ENCODE measurements around the gene IFIT5.
"Not testable (repeated sequence)": the region's sequence is repeated elsewhere in the genome, so short reads cannot be mapped to it uniquely, and the experiment has no call there.

Gene IFIT5

DNA sequence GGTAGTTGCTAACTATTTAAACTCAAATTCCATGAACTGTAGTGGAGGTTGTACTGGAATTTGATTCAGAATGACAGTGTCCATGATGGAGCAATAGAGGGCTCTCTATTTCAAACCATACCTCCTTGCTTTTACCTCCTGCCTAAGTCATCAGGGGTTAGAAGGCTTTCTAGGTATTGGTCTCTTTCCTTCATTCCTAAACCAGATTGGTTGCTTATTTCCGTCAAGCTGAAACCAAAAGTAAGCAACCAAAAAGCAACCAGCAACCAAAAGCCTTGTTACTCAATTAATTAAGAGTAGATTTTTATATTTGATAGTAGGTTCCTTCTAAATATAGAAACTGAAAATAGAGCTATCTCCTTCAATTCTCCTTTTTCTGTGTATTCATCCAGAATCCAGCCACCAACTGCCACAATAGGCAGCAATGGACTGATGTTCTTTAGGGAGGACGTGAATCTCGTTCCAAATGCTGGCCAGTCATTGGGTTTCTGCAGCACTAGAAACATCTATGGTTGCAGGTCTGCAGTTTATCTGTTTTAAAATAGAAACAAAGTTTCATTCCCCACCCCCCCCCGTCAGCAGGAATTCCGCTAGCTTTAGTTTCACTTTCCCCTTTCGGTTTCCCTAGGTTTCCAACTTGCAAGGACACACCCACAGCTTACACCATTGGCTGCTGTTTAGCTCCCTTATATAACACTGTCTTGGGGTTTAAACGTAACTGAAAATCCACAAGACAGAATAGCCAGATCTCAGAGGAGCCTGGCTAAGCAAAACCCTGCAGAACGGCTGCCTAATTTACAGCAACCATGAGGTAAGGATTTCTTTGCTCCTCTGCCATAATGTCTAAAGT is 22.2 kb upstream of the IFIT5 start, which contains the start of gene IFIT1:
Gene IFIT1 (plus strand): TSS at position 717 of the 850 bp plus-strand sequence. CDS start 90 bp downstream, at position 807.
- in situ Hi-C loops (cut with MboI; ENCODE audit: low sequenced_read_pairs), result no loop called here

GRCh38 chr10:89392974-89393373 is 21.4 kb upstream of the IFIT5 start:
- in situ Hi-C loops (cut with MboI; ENCODE audit: low sequenced_read_pairs), result no loop called here

- in situ Hi-C loops (cut with MboI; ENCODE audit: low sequenced_read_pairs), result no loop called here
Measured at GRCh38 chr10:89393898-89394297, 20.5 kb upstream of the IFIT5 start.

- in situ Hi-C loops (cut with MboI; ENCODE audit: low sequenced_read_pairs), result no loop called here
Measured at GRCh38 chr10:89395141-89395540, 19.2 kb upstream of the IFIT5 start.

GRCh38 chr10:89398003-89398749 is 16.2 kb upstream of the IFIT5 start:
- in situ Hi-C loops (cut with MboI; ENCODE audit: low sequenced_read_pairs), result no loop called here

DNA sequence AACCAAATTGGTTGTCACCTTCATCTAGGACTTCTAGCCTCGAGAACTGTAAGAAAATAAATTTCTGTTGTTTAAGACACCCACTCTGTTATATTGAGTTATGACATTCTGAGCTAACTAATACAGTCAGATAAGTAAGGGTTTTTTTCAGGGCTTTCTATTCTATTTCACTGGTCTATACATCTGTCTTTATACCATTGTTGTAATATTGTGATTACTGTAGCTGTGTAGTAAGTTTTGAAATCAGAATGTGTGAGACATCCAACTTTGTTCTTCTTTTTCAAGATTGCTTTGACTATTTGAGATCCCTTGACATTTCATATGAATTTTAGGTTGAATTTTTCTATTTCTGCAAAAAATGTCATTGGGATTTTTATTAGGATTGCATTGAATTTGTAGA is 14.4 kb upstream of the IFIT5 start:
- in situ Hi-C loops (cut with MboI; ENCODE audit: low sequenced_read_pairs), result no loop called here

DNA sequence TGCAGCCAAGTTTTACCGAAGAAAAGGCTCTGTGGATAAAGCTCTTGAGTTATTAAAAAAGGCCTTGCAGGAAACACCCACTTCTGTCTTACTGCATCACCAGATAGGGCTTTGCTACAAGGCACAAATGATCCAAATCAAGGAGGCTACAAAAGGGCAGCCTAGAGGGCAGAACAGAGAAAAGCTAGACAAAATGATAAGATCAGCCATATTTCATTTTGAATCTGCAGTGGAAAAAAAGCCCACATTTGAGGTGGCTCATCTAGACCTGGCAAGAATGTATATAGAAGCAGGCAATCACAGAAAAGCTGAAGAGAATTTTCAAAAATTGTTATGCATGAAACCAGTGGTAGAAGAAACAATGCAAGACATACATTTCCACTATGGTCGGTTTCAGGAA is 11.3 kb upstream of the IFIT5 start:
- in situ Hi-C loops (cut with MboI; ENCODE audit: low sequenced_read_pairs), result no loop called here

- in situ Hi-C loops (cut with MboI; ENCODE audit: low sequenced_read_pairs), result no loop called here
Measured at GRCh38 chr10:89404104-89405047, 10.0 kb upstream of the IFIT5 start.

- in situ Hi-C loops (cut with MboI; ENCODE audit: low sequenced_read_pairs), result not testable (repeated sequence)
Measured at GRCh38 chr10:89406178-89406577, 8.2 kb upstream of the IFIT5 start.

- in situ Hi-C loops (cut with MboI; ENCODE audit: low sequenced_read_pairs), result not testable (repeated sequence)
Measured at GRCh38 chr10:89407792-89408191, 6.6 kb upstream of the IFIT5 start.

GRCh38 chr10:89409282-89409681 is 5.1 kb upstream of the IFIT5 start:
- in situ Hi-C loops (cut with MboI; ENCODE audit: low sequenced_read_pairs), result not testable (repeated sequence)

GRCh38 chr10:89410551-89410950 is 3.8 kb upstream of the IFIT5 start:
- in situ Hi-C loops (cut with MboI; ENCODE audit: low sequenced_read_pairs), result not testable (repeated sequence)

DNA sequence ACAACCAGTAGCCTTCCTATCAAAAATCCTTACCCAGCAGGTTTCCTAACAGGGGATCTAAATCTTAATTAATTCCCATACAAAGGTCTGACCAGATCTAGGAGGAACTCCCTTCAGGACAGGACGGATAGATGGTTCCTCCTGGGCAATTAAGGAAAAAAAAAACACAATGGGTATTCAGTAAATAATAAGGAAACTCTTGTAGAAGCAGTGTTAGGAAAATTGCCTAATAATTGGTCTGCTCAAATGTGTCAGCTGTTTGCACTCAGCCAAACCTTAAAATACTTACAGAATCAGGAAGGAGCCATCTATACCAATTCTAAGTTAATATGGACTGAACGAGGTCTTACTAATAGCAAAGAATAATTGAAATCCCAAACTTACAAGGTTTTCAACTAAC is 3.2 kb upstream of the IFIT5 start:
- in situ Hi-C loops (cut with MboI; ENCODE audit: low sequenced_read_pairs), result not testable (repeated sequence)

GRCh38 chr10:89412276-89412675 is 2.1 kb upstream of the IFIT5 start:
- in situ Hi-C loops (cut with MboI; ENCODE audit: low sequenced_read_pairs), result not testable (repeated sequence)

DNA sequence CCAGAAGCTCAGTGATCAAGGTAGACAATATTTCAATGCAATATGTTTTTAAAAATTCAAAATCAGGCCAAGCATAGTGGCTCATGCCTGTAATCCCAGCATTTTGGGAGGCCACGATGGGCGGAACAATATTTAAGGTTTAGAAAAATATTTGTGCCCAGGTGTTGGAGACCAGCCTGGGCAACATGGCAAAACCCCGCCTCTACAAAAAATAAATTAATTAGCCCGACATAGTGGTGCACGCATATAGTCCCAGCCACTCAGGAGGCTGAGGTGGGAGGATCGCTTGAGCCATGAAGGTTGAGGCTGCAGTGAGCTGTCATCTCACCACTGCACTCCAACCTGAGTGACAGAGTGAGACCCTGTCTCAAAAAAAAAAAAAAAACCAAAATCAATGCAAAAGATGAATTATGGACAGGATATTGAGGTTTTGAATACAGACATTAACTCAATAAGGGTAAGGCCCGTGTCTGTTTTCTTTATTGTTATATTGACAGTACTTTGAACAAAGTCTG is 913 bp upstream of the IFIT5 start:
- in situ Hi-C loops (cut with MboI; ENCODE audit: low sequenced_read_pairs), result no loop called here

DNA sequence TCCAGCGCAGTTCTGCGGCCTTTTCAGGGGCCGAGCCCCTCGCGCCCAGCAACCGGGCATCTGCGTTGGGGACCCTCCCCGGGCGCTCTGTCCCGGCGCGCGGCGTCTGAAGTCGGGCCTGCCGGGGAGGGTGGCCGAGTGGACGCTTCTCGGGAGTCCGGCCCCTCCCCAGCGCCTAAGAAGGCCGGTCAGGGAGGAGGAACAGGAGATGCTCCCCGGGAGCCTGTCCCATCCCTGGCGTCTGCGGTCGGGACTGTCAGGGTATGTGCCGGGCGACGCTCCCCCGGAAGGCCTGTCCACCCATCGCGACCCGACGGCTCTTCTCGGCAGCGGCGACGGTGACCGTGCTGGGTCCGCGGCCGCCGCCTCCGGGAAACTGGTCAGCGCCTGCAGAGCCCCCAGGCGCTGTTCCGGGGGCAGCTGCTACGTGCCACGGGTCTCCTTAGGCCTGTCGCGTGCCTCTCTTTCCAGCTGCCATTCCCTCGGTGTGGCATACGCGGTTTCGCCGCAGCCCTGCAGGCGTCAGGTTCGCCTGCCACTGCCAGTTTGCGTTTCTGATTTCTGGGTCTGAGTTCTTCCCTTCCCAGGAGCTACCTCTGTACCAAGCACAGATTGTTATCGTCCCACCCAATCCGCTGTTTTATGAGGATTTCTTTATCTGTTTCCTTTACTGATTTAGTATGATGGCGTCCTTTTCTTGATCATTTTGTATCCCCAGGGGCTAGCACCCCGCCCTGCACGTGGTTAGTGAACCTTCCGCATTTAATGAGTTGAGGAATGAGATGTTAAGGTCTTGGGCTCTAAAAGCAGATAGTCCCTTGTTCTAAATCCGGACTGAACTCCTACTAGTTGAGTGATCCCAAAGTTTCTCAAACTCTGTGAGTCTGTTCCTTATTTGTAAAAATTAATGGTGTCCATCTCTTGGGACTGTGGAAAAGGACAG is 782 bp downstream of the IFIT5 start:
- in situ Hi-C loops (cut with MboI; ENCODE audit: low sequenced_read_pairs), result no loop called here

DNA sequence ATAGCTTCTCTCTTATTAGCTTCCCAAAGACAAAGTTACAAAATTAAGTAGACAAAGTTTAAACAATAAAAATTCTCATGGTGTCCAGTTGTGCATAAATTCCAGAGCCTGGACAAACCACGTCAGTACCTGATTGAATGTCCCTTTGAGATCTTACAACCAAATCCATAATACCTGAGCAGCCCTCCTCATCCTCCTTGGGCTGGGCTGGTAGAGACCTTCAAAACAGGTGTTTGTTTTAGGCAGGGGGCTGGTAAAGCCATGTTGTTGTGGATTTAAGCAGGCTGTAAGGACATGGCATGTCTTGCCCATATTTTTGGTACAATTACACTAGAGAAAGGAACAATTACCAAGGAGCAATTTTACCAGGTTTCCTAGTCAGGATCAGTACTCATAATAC is 2.1 kb downstream of the IFIT5 start:
- in situ Hi-C loops (cut with MboI; ENCODE audit: low sequenced_read_pairs), result no loop called here

DNA sequence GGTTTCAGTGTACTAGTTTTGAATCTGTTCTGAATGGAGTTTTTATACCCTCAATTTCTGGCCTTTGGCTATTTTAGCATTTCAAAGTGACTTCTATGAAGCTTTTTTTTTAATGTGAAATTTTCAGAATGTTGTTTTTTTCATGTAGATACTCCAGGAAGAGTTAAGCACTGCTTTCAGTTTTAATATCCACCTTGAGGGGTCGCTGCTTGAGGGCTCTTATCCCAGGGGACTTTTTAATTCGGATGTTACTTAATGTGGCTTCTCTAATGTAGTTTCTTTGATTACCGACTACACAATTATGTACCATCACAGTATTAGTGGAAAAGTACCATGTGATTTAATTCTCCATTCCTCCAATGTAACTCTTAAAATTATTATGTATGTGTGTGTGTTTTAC is 5.2 kb downstream of the IFIT5 start:
- in situ Hi-C loops (cut with MboI; ENCODE audit: low sequenced_read_pairs), result no loop called here

DNA sequence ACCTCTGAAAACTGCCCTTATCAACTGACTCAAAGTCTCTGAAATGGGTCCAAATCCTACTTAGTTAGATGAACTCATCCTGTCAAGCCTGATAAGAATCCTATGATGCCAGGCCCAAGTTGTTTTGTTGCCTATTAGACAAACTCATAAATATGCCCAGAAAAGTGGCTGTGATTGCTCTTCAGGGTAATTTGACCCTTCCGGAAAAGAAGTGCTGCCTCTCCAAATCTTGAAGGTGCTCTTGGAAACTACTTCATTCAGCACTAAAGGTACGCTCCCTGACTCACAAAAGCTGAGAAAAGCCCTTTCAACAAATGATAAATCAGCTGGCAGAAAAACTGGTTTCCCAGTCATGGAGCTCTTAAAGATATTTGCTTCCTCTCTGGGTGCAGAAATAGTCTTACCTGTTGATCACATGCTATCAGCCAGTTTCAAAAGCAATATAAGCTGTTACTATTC is 6.7 kb downstream of the IFIT5 start:
- in situ Hi-C loops (cut with MboI; ENCODE audit: low sequenced_read_pairs), result no loop called here

DNA sequence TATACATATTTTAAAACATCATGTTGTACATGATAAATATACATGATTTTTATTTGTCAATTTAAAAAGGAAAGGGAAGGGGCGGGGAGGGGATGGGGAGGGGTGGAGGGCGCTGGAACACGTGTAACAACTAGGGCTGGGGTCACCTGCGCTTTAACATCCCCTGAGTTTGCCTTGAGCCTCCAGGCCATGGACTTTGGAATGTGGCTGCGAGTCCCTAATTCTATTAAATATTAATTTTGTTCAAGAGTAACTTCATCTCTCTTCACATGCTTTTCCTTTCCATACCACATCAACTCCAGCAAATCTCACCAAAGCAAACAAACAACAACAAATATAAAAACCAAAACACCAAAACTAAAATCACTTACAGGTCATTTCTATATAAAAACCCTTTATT is 10.6 kb downstream of the IFIT5 start:
- in situ Hi-C loops (cut with MboI; ENCODE audit: low sequenced_read_pairs), result no loop called here
